Measurements from ENCODE around the gene HFE. TPM values are rescaled to one million over a fixed set of nuclear protein-coding genes. Genes with fewer than 3 reads are reported as not detected.
A peak's percentile ranks its signal among the peaks of the same experiment; 100 is the strongest.

Gene HFE
- total and polyA plus RNA-seq, 2 of the 13 experiments (the other 11 are each of a cell fraction or from before 2014, with no cell fraction given): 3.7 to 6.3 TPM

DNA sequence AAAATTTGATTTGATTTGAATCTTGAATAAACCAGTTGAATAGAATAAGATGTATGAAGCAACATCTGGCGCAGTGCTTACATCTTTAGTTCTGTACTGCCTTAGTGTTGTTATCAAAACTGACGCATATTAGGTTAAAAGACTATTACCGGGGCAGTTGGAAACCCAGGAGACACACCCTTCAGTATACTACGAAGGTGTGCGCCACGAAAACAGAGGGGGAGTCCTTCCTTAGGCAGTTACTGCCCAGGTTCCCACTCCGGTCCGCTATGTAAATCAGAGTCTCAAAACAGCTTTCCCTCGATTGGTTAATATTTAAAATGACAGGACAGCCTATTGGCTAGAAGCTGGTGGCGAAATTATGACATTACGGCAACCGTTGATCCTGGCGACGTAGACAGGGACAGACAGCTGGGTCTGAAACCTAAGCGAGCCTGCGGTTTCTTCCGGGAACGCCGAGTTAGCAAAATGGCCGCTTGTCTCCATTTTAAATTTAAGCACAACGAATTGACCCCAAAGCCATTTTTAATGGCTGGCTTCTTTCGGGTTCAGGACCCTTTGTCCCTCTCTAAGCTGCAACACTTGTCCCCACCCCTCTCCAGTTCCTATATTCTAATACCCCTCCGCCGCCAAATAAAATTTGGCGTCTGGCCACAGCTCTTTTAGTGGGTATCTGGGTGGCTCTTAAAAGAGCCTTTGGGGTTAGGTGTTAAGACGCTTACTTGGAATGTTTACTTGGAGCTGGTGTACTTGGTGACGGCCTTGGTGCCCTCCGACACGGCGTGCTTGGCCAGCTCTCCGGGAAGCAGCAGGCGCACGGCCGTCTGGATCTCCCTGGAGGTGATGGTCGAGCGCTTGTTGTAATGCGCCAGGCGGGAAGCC lies 35.8 kb downstream of the HFE start (continued):
- TF ChIP-seq, protein P1, sequence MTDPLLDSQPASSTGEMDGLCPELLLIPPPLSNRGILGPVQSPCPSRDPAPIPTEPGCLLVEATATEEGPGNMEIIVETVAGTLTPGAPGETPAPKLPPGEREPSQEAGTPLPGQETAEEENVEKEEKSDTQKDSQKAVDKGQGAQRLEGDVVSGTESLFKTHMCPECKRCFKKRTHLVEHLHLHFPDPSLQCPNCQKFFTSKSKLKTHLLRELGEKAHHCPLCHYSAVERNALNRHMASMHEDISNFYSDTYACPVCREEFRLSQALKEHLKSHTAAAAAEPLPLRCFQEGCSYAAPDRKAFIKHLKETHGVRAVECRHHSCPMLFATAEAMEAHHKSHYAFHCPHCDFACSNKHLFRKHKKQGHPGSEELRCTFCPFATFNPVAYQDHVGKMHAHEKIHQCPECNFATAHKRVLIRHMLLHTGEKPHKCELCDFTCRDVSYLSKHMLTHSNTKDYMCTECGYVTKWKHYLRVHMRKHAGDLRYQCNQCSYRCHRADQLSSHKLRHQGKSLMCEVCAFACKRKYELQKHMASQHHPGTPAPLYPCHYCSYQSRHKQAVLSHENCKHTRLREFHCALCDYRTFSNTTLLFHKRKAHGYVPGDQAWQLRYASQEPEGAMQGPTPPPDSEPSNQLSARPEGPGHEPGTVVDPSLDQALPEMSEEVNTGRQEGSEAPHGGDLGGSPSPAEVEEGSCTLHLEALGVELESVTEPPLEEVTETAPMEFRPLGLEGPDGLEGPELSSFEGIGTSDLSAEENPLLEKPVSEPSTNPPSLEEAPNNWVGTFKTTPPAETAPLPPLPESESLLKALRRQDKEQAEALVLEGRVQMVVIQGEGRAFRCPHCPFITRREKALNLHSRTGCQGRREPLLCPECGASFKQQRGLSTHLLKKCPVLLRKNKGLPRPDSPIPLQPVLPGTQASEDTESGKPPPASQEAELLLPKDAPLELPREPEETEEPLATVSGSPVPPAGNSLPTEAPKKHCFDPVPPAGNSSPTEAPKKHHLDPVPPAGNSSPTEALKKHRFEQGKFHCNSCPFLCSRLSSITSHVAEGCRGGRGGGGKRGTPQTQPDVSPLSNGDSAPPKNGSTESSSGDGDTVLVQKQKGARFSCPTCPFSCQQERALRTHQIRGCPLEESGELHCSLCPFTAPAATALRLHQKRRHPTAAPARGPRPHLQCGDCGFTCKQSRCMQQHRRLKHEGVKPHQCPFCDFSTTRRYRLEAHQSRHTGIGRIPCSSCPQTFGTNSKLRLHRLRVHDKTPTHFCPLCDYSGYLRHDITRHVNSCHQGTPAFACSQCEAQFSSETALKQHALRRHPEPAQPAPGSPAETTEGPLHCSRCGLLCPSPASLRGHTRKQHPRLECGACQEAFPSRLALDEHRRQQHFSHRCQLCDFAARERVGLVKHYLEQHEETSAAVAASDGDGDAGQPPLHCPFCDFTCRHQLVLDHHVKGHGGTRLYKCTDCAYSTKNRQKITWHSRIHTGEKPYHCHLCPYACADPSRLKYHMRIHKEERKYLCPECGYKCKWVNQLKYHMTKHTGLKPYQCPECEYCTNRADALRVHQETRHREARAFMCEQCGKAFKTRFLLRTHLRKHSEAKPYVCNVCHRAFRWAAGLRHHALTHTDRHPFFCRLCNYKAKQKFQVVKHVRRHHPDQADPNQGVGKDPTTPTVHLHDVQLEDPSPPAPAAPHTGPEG (CRISPR knock-in tag; IDR thresholded peaks at IDR 0.05): peak; percentile 27; the same call in 1 of the 2 replicates
- no peak; the same call in none of the 2 replicates for TF ChIP-seq PHF20 (CRISPR knock-in tag; IDR thresholded peaks at IDR 0.05)
- TF ChIP-seq, protein P2, sequence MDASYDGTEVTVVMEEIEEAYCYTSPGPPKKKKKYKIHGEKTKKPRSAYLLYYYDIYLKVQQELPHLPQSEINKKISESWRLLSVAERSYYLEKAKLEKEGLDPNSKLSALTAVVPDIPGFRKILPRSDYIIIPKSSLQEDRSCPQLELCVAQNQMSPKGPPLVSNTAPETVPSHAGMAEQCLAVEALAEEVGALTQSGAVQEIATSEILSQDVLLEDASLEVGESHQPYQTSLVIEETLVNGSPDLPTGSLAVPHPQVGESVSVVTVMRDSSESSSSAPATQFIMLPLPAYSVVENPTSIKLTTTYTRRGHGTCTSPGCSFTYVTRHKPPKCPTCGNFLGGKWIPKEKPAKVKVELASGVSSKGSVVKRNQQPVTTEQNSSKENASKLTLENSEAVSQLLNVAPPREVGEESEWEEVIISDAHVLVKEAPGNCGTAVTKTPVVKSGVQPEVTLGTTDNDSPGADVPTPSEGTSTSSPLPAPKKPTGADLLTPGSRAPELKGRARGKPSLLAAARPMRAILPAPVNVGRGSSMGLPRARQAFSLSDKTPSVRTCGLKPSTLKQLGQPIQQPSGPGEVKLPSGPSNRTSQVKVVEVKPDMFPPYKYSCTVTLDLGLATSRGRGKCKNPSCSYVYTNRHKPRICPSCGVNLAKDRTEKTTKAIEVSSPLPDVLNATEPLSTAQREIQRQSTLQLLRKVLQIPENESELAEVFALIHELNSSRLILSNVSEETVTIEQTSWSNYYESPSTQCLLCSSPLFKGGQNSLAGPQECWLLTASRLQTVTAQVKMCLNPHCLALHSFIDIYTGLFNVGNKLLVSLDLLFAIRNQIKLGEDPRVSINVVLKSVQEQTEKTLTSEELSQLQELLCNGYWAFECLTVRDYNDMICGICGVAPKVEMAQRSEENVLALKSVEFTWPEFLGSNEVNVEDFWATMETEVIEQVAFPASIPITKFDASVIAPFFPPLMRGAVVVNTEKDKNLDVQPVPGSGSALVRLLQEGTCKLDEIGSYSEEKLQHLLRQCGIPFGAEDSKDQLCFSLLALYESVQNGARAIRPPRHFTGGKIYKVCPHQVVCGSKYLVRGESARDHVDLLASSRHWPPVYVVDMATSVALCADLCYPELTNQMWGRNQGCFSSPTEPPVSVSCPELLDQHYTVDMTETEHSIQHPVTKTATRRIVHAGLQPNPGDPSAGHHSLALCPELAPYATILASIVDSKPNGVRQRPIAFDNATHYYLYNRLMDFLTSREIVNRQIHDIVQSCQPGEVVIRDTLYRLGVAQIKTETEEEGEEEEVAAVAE (CRISPR knock-in tag; IDR thresholded peaks at IDR 0.05; ENCODE audit: borderline replicate concordance): peak; percentile 90
- TF ChIP-seq ZNF501 (CRISPR knock-in tag; IDR thresholded peaks at IDR 0.05): peak; percentile 90
- TF ChIP-seq SATB2 (CRISPR knock-in tag; IDR thresholded peaks at IDR 0.05): peak; percentile 17; the same call in 1 of the 2 replicates
- no peak; the same call in 1 of the 2 replicates for TF ChIP-seq ZNF558 (CRISPR knock-in tag; IDR thresholded peaks at IDR 0.05; ENCODE audit: borderline replicate concordance)
- TF ChIP-seq KLF15 (CRISPR knock-in tag; IDR thresholded peaks at IDR 0.05; ENCODE audit: borderline replicate concordance): no peak; the same call in 1 of the 2 replicates
- TF ChIP-seq, protein P3, sequence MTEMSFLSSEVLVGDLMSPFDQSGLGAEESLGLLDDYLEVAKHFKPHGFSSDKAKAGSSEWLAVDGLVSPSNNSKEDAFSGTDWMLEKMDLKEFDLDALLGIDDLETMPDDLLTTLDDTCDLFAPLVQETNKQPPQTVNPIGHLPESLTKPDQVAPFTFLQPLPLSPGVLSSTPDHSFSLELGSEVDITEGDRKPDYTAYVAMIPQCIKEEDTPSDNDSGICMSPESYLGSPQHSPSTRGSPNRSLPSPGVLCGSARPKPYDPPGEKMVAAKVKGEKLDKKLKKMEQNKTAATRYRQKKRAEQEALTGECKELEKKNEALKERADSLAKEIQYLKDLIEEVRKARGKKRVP (CRISPR knock-in tag; IDR thresholded peaks at IDR 0.05): peak; percentile 72 to 78
- no peak; the same call in 1 of the 2 replicates for TF ChIP-seq ZFP1 (CRISPR knock-in tag; IDR thresholded peaks at IDR 0.05)
- peak; percentile 38; the same call in 1 of the 2 replicates for TF ChIP-seq SRY (CRISPR knock-in tag; IDR thresholded peaks at IDR 0.05)
- TF ChIP-seq ZNF749 (CRISPR knock-in tag; IDR thresholded peaks at IDR 0.05; ENCODE audit: borderline replicate concordance): no peak; the same call in 1 of the 2 replicates
- TF ChIP-seq ZBTB7B (CRISPR knock-in tag; IDR thresholded peaks at IDR 0.05): peak; percentile 13; the same call in 1 of the 2 replicates
- 0 out of 2 replicates have a peak, but pooled peaks have one; percentile 21 for TF ChIP-seq ZNF629 (CRISPR knock-in tag; conservative IDR thresholded peaks at IDR 0.05)
- TF ChIP-seq ZNF367 (CRISPR knock-in tag; IDR thresholded peaks at IDR 0.05; ENCODE audit: borderline replicate concordance): no peak
- no peak for TF ChIP-seq MTF2 (CRISPR knock-in tag; IDR thresholded peaks at IDR 0.05; ENCODE audit: borderline replicate concordance)
- TF ChIP-seq WIZ (CRISPR knock-in tag; IDR thresholded peaks at IDR 0.05): 0 out of 2 replicates have a peak, but pooled peaks have one; percentile 51
- TF ChIP-seq ATAD3A (CRISPR knock-in tag; IDR thresholded peaks at IDR 0.05): no peak
- TF ChIP-seq IKZF1 (IDR thresholded peaks at IDR 0.05): no peak
